Esophagus muscularis mucosa (tissue), 4 donors: ENCODE measurements around the gene LDAH. TPM values are rescaled to one million over a fixed set of nuclear protein-coding genes. Genes with fewer than 3 reads are reported as not detected.

Experiments used
- DNase-seq: peaks from one replicate; pipeline ENCODE4 v3.0.0-alpha.2; 2017; ENCODE audit errors: extremely low spot score
- H3K27ac ChIP-seq, 4 donors: fragments of 200-600 bp; sonication (generic); replicated peaks in 1 of 4; 1 replicate in 3 of 4; 2 replicates in 1 of 4; pipeline ENCODE4 v1.5.1; 2016 to 2019; ENCODE audit warnings: mild to moderate bottlenecking in 1 of 4
- H3K27me3 ChIP-seq, 4 donors: fragments of 200-600 bp; sonication (generic); one replicate each; pipeline versions ENCODE4 v1.5.1 to v1.6.0; 2016 to 2019
- H3K36me3 ChIP-seq, 4 donors: fragments of 200-600 bp; sonication (generic); one replicate each; pipeline ENCODE4 v1.5.1; 2016 to 2019
- H3K4me1 ChIP-seq, 4 donors: fragments of 200-600 bp; sonication (generic); one replicate each; pipeline ENCODE4 v1.5.1; 2016 to 2019
- H3K4me3 ChIP-seq, 4 donors: fragments of 200-600 bp; sonication (generic); 1 replicate in 2 of 4; 2 replicates in 2 of 4; pipeline ENCODE4 v1.5.1; 2016 to 2019; ENCODE audit warnings: mild to moderate bottlenecking in 4 of 4, moderate library complexity in 1 of 4
- H3K9me3 ChIP-seq, 4 donors: fragments of 200-600 bp; sonication (generic); 1 replicate in 3 of 4; 2 replicates in 1 of 4; pipeline ENCODE4 v1.5.1; 2016 to 2019
- CTCF ChIP-seq, 3 experiments: fragments of 200-600 bp in 2 of 3; fragments of 450-650 bp in 1 of 3; sonication (generic) in 2 of 3; IDR thresholded peaks; one replicate each; pipeline ENCODE4 v1.5.1; 2017 to 2019; ENCODE audit warnings: antibody characterized with exemption in 3 of 3, mild to moderate bottlenecking in 2 of 3, moderate library complexity in 1 of 3
- EP300 ChIP-seq: sonication (generic); formaldehyde crosslinking; IDR thresholded peaks from one replicate; pipeline ENCODE4 v1.6.1; 2017; ENCODE audit warnings: antibody characterized with exemption
- POLR2A ChIP-seq: fragments of 450-650 bp; IDR thresholded peaks from one replicate; pipeline ENCODE4 v1.6.1; 2017; ENCODE audit warnings: antibody characterized with exemption, moderate library complexity, mild to moderate bottlenecking, low read depth
- POLR2AphosphoS5 ChIP-seq, 2 donors: sonication (generic); formaldehyde crosslinking; IDR thresholded peaks; one replicate each; pipeline ENCODE4 v1.6.1; 2017; ENCODE audit warnings: antibody characterized with exemption in 2 of 2
- WGBS: methylation state at CpG from one replicate; pipeline ENCODE4 v1.1.5; 2018; 5-methylcytosine and 5-hydroxymethylcytosine counted together
- intact Hi-C: fragments of 100-400 bp; cut with DNase I; formaldehyde crosslinking; loops from one replicate; pipeline ENCODE4 v1.15.1; 2023
- total RNA-seq, 4 donors: library from RNA; depleted of rRNA; stranded (reverse); fragments of >200 nt; gene quantifications; one replicate each; pipeline versions ENCODE4 v1.1.0 to v1.2.1, GENCODE V29; 2016

The LDAH gene
- total RNA-seq, 4 donors from 2014 or later: 7.9 to 13.7 (median 11.9) TPM

GRCh38 chr2:20676353-20677215 is 146.3 kb downstream of the LDAH start:
- Histone ChIP-seq H3K4me1 (peaks cover 15 to 33% (median 26%) of the 10 kb centered on the region in 4 donors), H3K4me3 (no peak overlapping the region), H3K36me3 (peaks cover 0 to 5% (median under 1%) of the 10 kb centered on the region in 4 donors), H3K27me3 (peaks cover 0 to 38% (median 13%) of the 10 kb centered on the region in 4 donors), H3K27ac (peak overlapping the region in 1 of 4 donors; percentile 50), H3K9me3 (no peaks in the 10 kb centered on the region)
- intact Hi-C loops: no loop called here
- TF ChIP-seq EP300: no peak
- peak in 2 of 3 experiments; percentile 11 to 30 for TF ChIP-seq CTCF (IDR thresholded peaks at IDR 0.05)
- peak in 1 of 2 donors; percentile 45 for TF ChIP-seq POLR2AphosphoS5 (IDR thresholded peaks at IDR 0.05)
- TF ChIP-seq POLR2A: no peak
- DNase-seq: no peak
- 82% methylated on average over 12 of the region's 12 CpGs for WGBS

- no peak for TF ChIP-seq CTCF (IDR thresholded peaks at IDR 0.05)
- TF ChIP-seq POLR2AphosphoS5 (IDR thresholded peaks at IDR 0.05): no peak
- no peak for TF ChIP-seq POLR2A
- no peak for TF ChIP-seq EP300
- Histone ChIP-seq H3K4me3 (no peak overlapping the region), H3K9me3 (no peaks in the 10 kb centered on the region), H3K36me3 (no peaks in the 10 kb centered on the region), H3K4me1 (peaks cover 19 to 40% (median 33%) of the 10 kb centered on the region in 4 donors), H3K27me3 (peaks cover 4 to 46% (median 20%) of the 10 kb centered on the region in 4 donors), H3K27ac (peak overlapping the region in 3 of 4 donors; percentile 40 to 58 (median 50))
- WGBS: 73% methylated on average over 2 of the region's 6 CpGs
- intact Hi-C loops: no loop called here
- DNase-seq: no peak
Measured at GRCh38 chr2:20675701-20676352, 147.1 kb downstream of the LDAH start.

GRCh38 chr2:20674974-20675679 is 147.8 kb downstream of the LDAH start:
- TF ChIP-seq CTCF (IDR thresholded peaks at IDR 0.05) (no peak), POLR2A (no peak), POLR2AphosphoS5 (IDR thresholded peaks at IDR 0.05) (no peak), EP300 (no peak)
- Histone ChIP-seq H3K27ac (peak overlapping the region; percentile 36 to 70 (median 49)), H3K9me3 (no peaks in the 10 kb centered on the region), H3K4me3 (no peak overlapping the region), H3K27me3 (peaks cover 4 to 53% (median 27%) of the 10 kb centered on the region in 4 donors), H3K36me3 (no peaks in the 10 kb centered on the region), H3K4me1 (peaks cover 24 to 47% (median 40%) of the 10 kb centered on the region in 4 donors)
- intact Hi-C loops: no loop called here
- WGBS: 40% methylated on average over 10 of the region's 16 CpGs
- DNase-seq: no peak

- H3K9me3 ChIP-seq: no peaks in the 10 kb centered on the region
- no peak for DNase-seq
- H3K36me3 ChIP-seq: no peaks in the 10 kb centered on the region
- intact Hi-C loops: no loop called here
- peak overlapping the region; percentile 12 to 70 (median 49) for H3K27ac ChIP-seq
- no peak overlapping the region for H3K4me3 ChIP-seq
- peaks cover 4 to 60% (median 34%) of the 10 kb centered on the region in 4 donors for H3K27me3 ChIP-seq
- WGBS: 80% methylated on average over 9 of the region's 11 CpGs
- no peak for TF ChIP-seq POLR2A
- no peak for TF ChIP-seq EP300
- TF ChIP-seq CTCF (IDR thresholded peaks at IDR 0.05): no peak
- no peak for TF ChIP-seq POLR2AphosphoS5 (IDR thresholded peaks at IDR 0.05)
- peaks cover 24 to 54% (median 47%) of the 10 kb centered on the region in 4 donors for H3K4me1 ChIP-seq
Measured at GRCh38 chr2:20674309-20674965, 148.5 kb downstream of the LDAH start.
